ENCODE results near the gene OR52I2.
A peak's percentile ranks its signal among the peaks of the same experiment; 100 is the strongest.

OR52I2 gene

DNA sequence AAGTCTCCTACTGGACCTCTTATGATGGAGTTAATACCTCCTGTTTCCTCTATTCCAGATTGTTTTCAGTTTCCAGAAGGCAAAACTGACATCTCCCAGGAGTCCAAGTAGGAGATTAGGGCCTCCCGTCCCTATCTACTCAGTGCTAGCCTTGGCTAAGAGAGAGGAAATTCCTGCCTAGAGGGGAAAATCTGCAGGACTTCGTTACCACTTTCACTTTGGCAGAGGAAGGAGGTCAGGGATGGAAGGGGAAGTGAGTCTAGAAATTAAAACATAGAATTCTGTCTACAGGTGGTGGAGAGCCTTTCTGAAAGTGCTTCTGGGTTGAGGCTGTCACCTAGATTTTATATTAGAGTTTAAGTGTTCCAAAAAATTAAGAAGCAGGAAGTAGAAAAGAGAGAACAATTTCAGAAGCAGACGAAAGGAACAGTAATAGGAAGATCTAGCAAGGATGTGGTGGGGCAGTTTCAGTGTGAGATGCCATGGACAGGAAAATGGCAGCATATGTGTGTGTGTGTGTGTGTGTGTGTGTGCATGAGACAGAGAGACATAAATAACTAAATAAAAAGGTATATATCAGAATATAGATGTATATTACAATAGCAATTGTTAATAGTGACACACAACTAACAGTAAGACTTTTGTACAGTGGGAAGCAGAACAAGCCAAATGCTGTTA lies 28.9 kb downstream of the OR52I2 start:
- DNase-seq: no peak

DNA sequence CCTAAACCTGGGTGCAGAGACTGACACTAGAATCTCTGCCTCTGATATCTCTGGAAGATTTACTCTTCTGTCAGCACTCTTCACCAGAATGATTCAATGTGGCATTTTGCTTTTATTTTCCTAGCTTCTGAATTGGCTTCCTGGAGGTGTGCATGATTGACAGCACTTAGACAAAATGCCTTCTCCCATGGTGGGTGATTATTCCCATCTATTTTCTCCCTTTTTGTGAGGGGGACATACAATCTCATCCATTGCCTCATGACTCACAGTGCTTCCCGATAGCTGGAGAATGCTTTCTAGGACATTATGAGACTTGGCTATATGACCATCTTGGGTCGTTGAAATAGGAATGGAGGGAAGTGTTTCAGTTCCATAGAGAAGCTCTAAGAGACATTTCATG lies 30.4 kb downstream of the OR52I2 start:
- no peak for DNase-seq

DNA sequence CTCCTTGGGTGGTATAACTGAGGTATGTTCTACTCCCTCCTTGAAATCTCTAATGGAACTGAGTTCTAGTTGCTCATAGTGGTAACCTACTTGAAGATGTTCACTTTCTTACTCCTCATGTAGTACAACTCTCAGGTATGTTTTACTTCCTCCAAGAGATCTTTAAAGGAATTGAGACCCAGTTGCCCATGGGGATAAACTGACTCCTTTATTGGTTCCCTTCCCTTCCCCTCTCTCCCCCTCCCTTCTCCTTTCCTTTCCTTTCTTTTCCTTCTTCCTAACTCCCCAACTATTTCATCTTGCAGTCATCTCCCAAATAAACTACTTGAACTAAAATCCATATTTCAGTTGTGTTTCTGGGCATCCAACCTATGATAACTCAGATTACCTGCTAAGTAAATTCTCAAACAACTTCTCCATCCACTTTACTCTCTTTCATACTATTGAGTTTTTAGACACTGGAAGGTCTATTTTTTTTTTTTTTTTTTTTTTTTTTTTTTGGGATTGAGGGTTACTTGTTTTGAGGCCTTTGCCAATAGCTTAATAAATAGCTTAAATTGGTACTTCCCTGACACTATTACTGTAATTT lies 34.4 kb downstream of the OR52I2 start:
- DNase-seq: no peak

DNA sequence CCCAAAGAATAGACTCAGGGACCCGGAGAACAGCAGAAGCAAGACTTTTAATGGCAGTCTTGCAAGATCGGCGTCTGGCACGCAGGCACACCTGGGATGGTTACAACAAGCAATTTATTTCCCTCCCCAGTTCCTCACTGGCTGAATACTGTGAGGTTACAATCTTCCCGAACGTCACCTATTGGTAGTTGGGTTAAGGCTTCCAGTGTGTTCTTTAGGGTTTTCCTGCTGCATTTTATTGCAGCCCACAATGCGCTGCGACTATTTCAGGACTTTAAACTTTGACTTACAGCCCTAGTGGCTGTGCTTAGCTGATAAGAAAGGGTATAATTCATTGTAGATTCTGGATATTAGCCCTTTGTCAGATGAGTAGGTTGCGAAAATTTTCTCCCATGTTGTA lies 38.0 kb downstream of the OR52I2 start:
- no peak for DNase-seq

DNA sequence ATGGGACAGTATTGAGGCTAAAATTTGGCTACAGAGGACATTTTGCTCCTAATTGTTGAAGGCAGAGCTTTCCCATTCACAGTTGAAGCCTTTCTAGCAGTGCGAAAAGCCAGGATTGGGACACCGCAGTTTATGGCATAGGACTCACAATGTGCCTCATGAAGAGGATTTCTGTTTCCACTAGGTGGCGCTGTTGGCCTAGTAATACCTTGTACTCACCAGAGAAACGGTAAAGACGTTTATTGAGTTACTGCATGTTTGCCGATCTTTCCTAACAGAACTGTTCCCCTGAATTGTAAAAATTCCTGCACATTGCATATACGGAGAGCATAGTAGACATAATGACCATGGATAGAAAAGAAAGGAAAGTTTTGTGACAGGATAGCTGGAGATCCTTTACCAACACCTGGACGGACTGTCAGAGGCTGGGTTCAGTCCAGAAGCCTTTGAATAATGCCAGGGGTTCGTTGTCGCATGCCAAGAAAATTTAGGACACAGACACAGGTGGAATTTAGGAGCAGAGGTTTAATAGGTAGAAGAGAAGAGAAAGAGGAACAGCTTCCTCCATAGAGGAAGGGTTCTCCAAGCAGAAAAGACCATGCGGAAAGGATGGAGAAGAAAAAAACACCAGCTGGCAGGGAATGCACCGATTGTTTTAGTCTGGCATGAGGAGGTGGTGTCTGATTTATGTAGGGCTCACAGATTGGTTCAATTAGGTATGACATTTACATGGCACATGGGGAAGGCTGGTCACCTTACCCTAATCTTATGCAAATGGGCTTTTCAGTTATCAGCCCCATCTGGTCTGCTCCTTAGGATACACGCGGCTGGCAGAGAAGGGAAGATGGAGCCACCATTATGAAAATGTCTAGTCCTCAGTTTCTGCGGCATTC lies 44.9 kb downstream of the OR52I2 start:
- peak; percentile 15 for DNase-seq

DNA sequence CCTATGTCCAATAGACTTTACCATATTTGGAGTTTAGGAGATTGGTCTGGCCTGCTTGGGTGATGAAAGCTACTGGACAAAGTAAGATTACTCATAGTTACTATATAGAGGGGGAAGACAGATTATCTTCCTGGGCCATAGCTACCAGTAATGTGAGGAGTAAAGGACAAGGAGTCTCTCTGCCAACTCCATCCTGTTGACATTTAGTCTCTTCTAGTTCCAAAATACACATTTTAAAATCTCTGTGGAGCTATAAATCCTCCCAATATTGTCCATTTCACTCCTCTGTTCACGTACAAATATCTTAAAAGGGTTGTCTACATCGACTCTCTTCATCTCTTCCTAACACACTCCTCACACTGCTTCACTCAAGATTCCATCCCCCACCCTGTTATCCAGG lies 54.6 kb downstream of the OR52I2 start:
- DNase-seq: no peak

DNA sequence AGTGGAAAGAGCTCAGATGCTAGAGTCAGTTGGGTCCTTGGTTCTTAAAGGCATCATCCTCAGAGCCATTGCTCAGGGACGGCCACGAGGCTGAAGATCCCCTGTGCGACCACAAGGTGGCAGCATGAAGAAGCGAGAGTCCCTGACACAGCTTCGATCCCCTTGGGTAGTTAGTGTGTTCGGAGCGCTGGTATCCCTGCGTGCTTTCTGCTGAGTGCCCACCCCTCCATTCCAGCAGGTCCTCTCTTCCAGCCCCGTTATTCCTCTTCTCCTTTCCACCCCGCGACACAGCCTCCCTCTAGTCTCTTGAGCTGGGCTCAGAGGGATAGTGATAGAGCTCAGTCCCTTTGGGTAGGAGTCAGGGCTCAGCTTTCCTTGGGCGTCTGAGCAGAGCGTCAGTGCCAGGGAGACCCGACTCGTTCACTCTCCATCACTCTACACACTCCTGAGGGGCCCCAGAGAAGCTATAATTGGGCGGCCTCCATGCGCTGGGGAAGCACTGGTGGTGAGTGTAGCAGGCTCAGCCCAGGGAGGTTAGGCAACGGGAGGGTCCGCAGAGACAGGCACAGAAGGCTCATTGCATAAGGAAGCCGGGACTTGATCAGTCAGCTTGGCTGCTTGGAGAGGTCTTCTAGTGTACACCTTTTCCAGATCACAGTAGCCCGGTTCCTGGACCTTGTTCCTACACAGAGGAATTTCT lies 55.6 kb downstream of the OR52I2 start, which contains the start of gene OR51D1:
OR51D1 (plus strand) TSS at position 516 of the 700 bp plus-strand sequence. CDS start 2,314 bp downstream, outside the sequence.
- DNase-seq: peak; percentile 70

DNA sequence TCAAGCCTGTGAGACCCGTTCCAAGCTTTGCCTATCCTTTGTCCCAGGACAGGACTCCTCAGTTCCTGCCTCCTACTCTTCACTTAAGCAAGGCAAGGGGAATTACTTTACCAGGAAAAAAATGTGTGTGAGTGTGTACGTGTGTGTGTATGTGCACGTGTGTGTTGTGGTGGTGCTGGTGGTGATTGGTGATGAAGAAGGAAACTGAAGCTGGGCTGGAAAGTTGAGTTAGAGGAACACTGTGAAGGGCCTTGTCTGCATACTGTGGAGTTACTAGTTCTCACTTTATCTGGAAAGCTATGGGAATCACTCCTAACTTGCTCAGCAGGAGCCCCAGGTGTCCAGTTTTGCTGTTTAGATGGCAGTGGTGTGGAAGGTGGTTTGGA lies 56.1 kb downstream of the OR52I2 start:
- DNase-seq: no peak

DNA sequence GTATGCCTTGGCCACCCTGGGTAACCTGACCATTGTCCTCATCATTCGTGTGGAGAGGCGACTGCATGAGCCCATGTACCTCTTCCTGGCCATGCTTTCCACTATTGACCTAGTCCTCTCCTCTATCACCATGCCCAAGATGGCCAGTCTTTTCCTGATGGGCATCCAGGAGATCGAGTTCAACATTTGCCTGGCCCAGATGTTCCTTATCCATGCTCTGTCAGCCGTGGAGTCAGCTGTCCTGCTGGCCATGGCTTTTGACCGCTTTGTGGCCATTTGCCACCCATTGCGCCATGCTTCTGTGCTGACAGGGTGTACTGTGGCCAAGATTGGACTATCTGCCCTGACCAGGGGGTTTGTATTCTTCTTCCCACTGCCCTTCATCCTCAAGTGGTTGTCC lies 58.4 kb downstream of the OR52I2 start:
- no peak for DNase-seq

DNA sequence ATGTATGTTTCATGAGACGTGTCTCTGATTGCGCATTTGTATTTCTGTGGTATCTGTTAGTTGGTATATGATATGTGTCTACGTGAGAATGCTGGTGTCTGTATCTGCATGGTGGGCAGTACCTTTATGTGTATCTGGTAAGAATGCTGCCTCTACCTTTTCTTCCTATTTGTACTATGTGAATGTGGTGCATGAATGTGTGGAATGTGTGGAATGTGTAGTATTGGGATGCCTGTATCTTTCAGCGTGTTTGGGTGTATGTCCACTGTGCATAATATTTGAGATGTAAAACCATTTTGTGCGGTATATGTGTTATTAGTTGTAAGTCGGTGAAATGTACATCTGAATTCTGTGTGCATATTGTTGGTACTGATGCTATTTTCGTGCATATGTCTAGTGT lies 60.0 kb downstream of the OR52I2 start:
- no peak for DNase-seq

DNA sequence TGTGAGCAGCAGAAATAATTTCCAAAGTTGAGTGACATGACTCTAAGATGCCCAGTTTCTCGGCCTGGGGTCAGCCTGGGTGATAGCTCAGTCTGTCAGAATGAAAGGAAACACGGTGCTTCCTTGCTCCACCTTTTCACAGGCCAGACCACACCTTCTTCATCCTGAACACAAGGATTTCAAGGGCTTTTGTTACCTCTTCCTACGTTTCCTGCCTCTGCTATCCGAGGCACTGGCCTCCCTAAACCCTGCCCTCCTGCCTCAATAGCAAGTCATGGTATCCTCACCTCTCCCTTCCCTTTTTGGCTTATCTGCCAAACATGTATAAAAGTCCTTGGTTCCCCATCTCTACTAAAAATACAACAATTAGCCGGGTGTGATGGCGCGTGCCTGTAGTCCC lies 60.5 kb downstream of the OR52I2 start:
- no peak for DNase-seq

Data from stimulated activated CD4-positive, alpha-beta T cell treated with anti-CD3 and anti-CD28 coated beads, Interleukin-4, amount 100 ng/mL, for 1 hour (primary cell).